HG02884 (cell line): ENCODE data around the gene RNASE3.
A peak's percentile ranks its signal among the peaks of the same experiment; 100 is the strongest.
"Not testable (repeated sequence)": the region's sequence is repeated elsewhere in the genome, so short reads cannot be mapped to it uniquely, and the experiment has no call there.

Source experiments
- ATAC-seq: cut with Tn5 transposase; IDR thresholded peaks from one replicate; pipeline ENCODE4 v1.9.1; 2021; ENCODE audit warnings: mild to moderate bottlenecking, moderate library complexity; ENCODE audit not compliant: unreplicated experiment

The RNASE3 gene

GRCh38 chr14:20891126-20891825 is at the start of gene RNASE3:
Gene RNASE3 (plus strand): TSS chr14:20891385. CDS start chr14:20891687, 302 bp downstream.
- ATAC-seq: not testable (repeated sequence)

DNA sequence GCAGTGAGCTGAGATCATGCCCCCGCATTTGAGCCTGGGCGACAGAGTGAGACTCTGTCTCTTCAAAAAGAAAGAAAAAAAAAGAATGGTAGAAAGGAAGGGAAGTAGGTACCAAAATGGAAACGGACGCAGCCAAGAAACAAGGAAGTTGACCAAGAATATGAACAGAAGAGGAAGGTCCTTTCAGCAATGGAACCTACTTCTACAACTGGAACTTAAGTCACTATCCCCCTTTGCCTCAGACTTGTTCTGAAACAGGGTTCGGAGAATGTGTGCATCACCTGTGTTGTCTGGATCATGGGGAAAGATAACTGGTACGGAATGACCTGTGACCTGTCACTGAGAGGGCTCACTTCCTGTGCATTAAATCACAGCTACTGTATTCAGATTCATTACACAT is 44.6 kb upstream of the RNASE3 start:
- ATAC-seq: no peak

- ATAC-seq: no peak
Observed at GRCh38 chr14:20848316-20848954, 42.8 kb upstream of the RNASE3 start.

- no peak for ATAC-seq
Observed at GRCh38 chr14:20848955-20849570, 42.1 kb upstream of the RNASE3 start.

- ATAC-seq: no peak
Observed at GRCh38 chr14:20853042-20853441, 38.1 kb upstream of the RNASE3 start.

DNA sequence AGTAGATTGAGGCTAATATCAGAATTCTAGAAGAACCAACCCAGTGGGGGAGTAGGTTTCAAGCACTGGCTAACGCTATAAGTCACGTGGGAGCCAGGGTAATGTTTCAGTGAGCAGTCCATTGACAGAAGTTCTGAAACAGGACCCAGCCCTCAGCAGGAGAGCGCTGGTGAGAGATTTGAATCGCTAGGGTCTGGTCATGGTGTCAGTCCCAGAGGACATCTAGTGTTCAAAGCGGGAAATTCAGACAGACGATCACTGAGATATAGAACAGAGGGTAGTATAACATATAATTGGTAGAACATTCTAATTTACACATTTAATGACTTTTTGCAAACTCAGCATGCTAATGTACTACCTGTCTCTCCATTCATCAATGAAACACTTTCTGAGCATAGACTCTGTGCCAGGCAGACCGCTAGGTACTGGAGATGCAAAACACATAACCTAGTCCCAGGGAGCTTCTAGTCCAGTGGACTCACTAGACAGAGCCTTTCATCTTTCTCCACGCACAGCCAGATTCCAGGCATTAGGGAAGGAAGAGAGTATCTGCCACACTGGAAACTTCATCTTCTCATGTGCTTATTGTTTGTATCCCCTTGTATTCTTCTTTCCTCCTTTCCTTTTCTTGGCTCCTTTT is 35.4 kb upstream of the RNASE3 start:
- peak; percentile 91 for ATAC-seq

DNA sequence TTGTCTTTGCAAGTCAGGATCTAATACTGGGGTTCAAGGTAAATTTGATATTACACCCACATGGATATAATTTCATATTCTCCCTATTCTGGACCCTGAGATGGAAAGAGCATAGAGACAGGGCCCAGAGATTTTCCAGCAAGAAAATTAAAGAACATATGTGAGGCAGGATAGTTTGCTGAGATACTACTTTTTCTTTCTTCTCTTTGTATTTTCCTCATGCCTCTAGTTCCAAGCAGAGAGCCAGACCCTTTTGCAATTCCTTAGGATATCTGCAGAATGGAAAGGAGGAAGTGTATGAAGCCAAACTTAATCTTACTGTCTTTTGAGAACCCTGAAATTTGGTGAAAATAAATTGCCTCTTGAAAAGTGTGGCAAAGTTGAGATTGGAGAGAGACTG is 34.0 kb upstream of the RNASE3 start:
- no peak for ATAC-seq

- no peak for ATAC-seq
Observed at GRCh38 chr14:20857630-20858261, 33.4 kb upstream of the RNASE3 start.

DNA sequence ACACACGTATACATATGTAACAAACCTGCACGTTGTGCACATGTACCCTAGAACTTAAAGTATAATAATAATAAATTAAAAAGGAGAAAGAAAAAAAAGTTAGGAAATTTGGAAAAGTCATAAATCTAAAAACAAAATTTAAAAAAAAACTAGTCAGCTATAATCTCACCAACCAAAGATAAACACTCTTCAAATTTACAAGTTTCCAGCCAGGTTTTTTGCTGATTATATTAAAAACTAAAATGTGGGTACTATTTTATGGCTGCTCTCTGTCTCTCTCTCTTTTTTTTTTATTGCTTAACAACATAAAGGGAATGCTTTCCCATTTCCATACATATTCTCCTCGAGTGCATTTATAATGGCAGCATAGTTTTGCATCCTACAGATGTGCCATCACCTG is 25.0 kb upstream of the RNASE3 start:
- no peak for ATAC-seq

DNA sequence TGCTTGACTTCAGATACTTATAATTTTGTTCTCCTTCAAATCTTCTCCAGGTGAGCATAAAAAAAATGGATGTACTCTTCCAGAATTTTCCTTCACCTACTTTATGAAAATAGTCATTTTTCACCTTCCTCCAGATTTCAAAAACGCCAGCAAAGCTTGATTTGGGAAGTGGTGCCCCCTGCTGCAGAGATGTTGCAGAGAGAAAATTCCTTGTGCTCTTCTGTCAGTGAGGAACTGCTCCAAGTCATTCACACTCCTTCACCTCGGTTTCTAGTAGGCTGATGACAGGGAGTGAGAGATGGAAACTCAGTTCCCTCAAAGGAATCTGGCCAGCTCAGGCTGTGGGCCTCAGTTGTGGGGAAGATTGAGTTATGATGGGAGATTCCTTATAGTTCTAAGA is 24.2 kb upstream of the RNASE3 start:
- ATAC-seq: no peak

DNA sequence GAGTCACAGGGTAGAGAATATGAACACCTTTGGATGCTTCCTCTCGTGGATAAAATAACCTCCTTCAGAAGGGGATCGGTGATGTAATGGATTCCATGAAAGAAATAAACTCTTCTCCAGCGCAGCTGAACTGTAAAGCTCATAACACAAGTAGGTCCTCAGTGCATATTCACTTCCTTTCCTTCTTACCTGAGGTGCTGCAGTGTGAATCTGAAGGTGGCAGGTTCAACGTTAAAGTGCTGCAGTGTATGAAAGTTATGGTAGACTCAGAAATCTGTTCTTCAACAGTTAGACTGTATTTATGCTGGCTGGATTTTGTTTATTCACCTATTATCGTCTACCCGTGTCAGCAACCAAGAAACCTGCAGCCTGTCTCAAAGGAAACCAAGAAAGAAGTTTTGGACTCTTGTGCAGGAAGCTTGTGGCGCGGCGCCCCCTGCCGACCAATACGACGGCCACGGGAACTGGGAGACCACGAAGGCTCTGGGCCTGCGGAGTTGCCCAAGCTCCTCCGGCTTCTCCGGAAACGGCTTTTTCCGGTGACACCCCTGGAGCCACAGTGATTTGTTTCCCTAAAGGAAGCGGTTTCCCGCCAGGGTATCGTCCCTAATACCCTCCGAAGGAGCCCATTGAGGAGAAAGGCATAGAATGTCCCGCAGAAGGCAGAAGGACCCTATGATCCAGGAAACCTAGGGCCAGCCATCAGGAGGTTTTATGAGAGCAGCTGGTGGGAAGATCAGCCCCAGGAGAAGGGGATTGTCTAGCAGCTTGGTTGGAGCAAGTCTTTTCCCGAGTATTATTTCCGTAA is 17.6 kb upstream of the RNASE3 start:
- ATAC-seq: peak; percentile 87

- ATAC-seq: no peak
Observed at GRCh38 chr14:20877016-20877415, 14.2 kb upstream of the RNASE3 start.

- no peak for ATAC-seq
Observed at GRCh38 chr14:20878695-20879094, 12.5 kb upstream of the RNASE3 start.

- not testable (repeated sequence) for ATAC-seq
Observed at GRCh38 chr14:20881229-20881628, 10.0 kb upstream of the RNASE3 start.

DNA sequence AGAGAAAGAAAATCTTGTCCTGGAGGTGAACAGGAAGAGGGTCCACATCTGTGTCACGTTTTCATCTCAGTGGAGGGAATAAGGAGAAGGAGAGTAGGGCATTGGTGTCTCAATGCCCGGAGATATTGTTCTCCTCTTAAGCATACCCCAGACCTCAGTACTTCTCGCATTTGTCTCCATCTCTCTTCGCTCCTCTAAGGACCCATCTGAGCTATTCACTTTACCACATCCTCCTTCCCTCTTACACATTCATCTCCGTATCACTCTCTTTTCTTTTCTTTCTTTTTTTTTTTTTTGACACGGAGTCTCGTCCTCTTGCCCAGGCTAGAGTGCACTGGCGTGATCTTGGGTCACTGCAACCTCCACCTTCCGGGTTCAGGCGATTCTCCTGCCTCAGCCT is 8.4 kb upstream of the RNASE3 start:
- ATAC-seq: not testable (repeated sequence)

GRCh38 chr14:20888411-20888810 is 2.8 kb upstream of the RNASE3 start:
- not testable (repeated sequence) for ATAC-seq

DNA sequence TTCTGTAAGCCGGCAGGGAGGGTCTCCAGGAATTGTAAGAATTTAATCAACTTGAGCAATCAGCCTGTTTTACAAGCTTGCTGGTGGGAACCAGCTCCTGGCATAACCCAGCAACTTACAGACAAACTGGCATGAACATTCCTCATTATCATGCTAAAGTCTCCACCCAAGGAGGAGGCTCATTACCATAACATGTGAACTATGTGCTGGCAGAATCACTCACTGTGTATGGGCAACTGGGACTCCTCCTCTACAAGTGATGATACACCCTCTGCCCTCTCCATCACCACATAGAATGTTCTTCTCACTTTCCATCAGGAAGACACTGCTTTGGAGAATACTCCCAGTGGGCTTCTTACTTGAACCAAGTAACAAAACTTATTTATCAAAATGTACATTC is 4.1 kb downstream of the RNASE3 start:
- ATAC-seq: not testable (repeated sequence)

DNA sequence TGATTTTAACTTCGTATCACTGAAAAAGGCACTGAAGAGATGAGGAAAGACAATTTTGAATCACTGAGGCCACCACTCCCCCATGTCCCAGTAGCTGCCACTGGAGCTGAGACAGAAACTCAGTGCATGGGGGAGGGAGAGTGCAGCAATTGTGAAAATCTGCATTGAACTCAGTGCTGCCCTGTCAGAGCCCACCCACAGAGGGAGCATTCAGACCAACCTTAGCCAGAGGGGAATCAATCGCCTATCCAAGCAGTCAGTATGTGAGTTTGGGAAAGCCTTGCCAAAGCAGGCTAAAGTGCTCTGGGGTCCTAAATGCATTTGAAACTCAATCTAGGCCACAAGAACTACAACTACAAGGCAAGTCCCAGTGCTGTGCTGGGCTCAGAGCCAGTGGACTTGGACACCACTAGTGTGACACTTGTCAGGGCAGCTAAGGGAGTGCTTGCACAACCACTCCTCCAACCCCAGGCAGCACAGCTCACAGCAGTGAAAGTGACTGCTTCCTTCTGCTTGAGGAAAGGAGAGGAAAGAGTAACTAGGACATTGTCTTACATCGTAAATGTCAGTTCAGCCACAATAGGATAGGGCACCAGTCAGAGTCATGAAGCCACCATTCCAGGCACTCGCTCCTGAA is 13.3 kb downstream of the RNASE3 start:
- no peak for ATAC-seq

- ATAC-seq: no peak
Observed at GRCh38 chr14:20905676-20906075, 14.5 kb downstream of the RNASE3 start.

DNA sequence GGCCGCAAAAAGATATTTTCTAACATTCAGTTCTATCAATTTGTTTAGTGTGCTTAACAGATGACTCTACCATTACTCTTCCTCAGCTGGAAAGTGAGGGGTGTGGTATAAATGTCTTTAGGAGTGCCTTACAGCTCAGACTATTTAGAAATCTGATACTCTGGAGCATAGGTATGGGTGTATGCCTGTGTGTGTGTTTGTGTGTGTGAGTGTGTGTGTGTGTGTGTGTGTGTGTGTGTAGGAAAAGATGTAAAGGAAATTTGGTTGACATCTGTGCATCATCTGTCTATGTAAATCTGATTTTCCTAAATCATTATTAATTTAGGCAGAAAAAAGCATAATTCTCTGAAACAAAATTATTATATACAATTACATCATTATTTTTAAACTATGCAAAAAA is 16.0 kb downstream of the RNASE3 start:
- ATAC-seq: no peak
